Measurements from ENCODE around the gene CYP3A4.
"Not testable (repeated sequence)": the region's sequence is repeated elsewhere in the genome, so short reads cannot be mapped to it uniquely, and the experiment has no call there.

The CYP3A4 gene

GRCh38 chr7:99784007-99784406 is at the start of gene CYP3A4:
CYP3A4 (minus strand) TSS chr7:99784184; CDS start chr7:99784081, 103 bp downstream.
- DNase-seq: no peak

GRCh38 chr7:99833289-99833877 is 49.4 kb upstream of the CYP3A4 start:
- no peak for DNase-seq

- DNase-seq: no peak
Observed at GRCh38 chr7:99831595-99831994, 47.6 kb upstream of the CYP3A4 start.

GRCh38 chr7:99829524-99830160 is 45.7 kb upstream of the CYP3A4 start:
- no peak for DNase-seq

- DNase-seq: no peak
Observed at GRCh38 chr7:99828811-99829210, 44.8 kb upstream of the CYP3A4 start.

GRCh38 chr7:99827040-99827778 is 43.2 kb upstream of the CYP3A4 start:
- no peak for DNase-seq

- DNase-seq: no peak
Observed at GRCh38 chr7:99825873-99826272, 41.9 kb upstream of the CYP3A4 start.

GRCh38 chr7:99825452-99825851 is 41.5 kb upstream of the CYP3A4 start:
- DNase-seq: no peak

- no peak for DNase-seq
Observed at GRCh38 chr7:99824091-99824490, 40.1 kb upstream of the CYP3A4 start.

- DNase-seq: no peak
Observed at GRCh38 chr7:99822731-99823718, 39.0 kb upstream of the CYP3A4 start.

GRCh38 chr7:99820408-99821027 is 36.5 kb upstream of the CYP3A4 start:
- DNase-seq: no peak

- DNase-seq: no peak
Observed at GRCh38 chr7:99808766-99809165, 24.8 kb upstream of the CYP3A4 start.

GRCh38 chr7:99806839-99807478 is 23.0 kb upstream of the CYP3A4 start:
- DNase-seq: no peak

- DNase-seq: no peak
Observed at GRCh38 chr7:99805641-99806040, 21.7 kb upstream of the CYP3A4 start.

- DNase-seq: not testable (repeated sequence)
Observed at GRCh38 chr7:99803118-99803517, 19.1 kb upstream of the CYP3A4 start.

- not testable (repeated sequence) for DNase-seq
Observed at GRCh38 chr7:99801407-99801806, 17.4 kb upstream of the CYP3A4 start.

GRCh38 chr7:99798972-99799371 is 15.0 kb upstream of the CYP3A4 start:
- no peak for DNase-seq

GRCh38 chr7:99795864-99796263 is 11.9 kb upstream of the CYP3A4 start:
- not testable (repeated sequence) for DNase-seq

GRCh38 chr7:99794585-99795502 is 10.9 kb upstream of the CYP3A4 start:
- no peak for DNase-seq

- no peak for DNase-seq
Observed at GRCh38 chr7:99793443-99793842, 9.5 kb upstream of the CYP3A4 start.

GRCh38 chr7:99792967-99793366 is 9.0 kb upstream of the CYP3A4 start:
- no peak for DNase-seq
